Endodermal cell (in vitro differentiated cells): ENCODE results near the gene ZWILCH. TPM values are rescaled to one million over a fixed set of nuclear protein-coding genes. Genes with fewer than 3 reads are reported as not detected.

ENCODE experiments used
- DNase-seq: peaks from one replicate; pipeline ENCODE4 v3.0.0-alpha.2; 2017
- H3K27ac ChIP-seq: 2 replicates; pipeline ENCODE4 v1.5.1; 2013; ENCODE audit warnings: mild to moderate bottlenecking, low read depth, low read length, moderate library complexity
- H3K27me3 ChIP-seq: 2 replicates; pipeline ENCODE4 v1.6.1; 2013; ENCODE audit warnings: mild to moderate bottlenecking, low read length, moderate library complexity; ENCODE audit not compliant: insufficient read depth, control insufficient read depth, poor library complexity, severe bottlenecking
- H3K36me3 ChIP-seq: 2 replicates; pipeline ENCODE4 v1.7.0; 2013; ENCODE audit warnings: mild to moderate bottlenecking, low read length, moderate library complexity; ENCODE audit not compliant: control insufficient read depth, insufficient read depth
- H3K4me1 ChIP-seq: one replicate; pipeline ENCODE4 v1.7.0; 2013; ENCODE audit warnings: low read length; ENCODE audit not compliant: control insufficient read depth, insufficient read depth
- H3K4me3 ChIP-seq: 2 replicates; pipeline ENCODE4 v1.5.1; 2013; ENCODE audit warnings: mild to moderate bottlenecking, low read length, moderate library complexity
- H3K9ac ChIP-seq: 2 replicates; pipeline ENCODE4 v1.6.1; 2013; ENCODE audit warnings: mild to moderate bottlenecking, low read length, moderate library complexity; ENCODE audit not compliant: poor library complexity, severe bottlenecking; ENCODE audit errors: extremely low read depth
- H3K9me3 ChIP-seq: 2 replicates; pipeline ENCODE4 v1.6.1; 2013; ENCODE audit warnings: mild to moderate bottlenecking, low read length, moderate library complexity; ENCODE audit not compliant: control insufficient read depth
- H3K27ac Mint-ChIP-seq: 2 replicates; pipeline ENCODE4 v1.8.0; 2020; ENCODE audit warnings: mixed read lengths
- H3K27me3 Mint-ChIP-seq: 2 replicates; pipeline ENCODE4 v1.8.0; 2021; ENCODE audit warnings: mild to moderate bottlenecking, mixed read lengths; ENCODE audit not compliant: insufficient read depth
- H3K36me3 Mint-ChIP-seq: 2 replicates; pipeline ENCODE4 v1.8.0; 2020; ENCODE audit warnings: low read depth, mixed read lengths
- H3K4me1 Mint-ChIP-seq: 2 replicates; pipeline ENCODE4 v1.8.0; 2020; ENCODE audit warnings: mixed read lengths
- H3K4me3 Mint-ChIP-seq: 2 replicates; pipeline ENCODE4 v1.8.0; 2020; ENCODE audit warnings: mild to moderate bottlenecking, moderate library complexity, mixed read lengths
- H3K9me3 Mint-ChIP-seq: 2 replicates; pipeline ENCODE4 v1.8.0; 2020; ENCODE audit warnings: mild to moderate bottlenecking, mixed read lengths
- WGBS, 2 experiments: methylation state at CpG; one replicate each; pipeline versions ENCODE4 v1.1.5 to v1.1.7; 2013; ENCODE audit warnings: missing lambda C conversion rate in 2 of 2, mixed read lengths in 1 of 2; ENCODE audit not compliant: insufficient coverage in 1 of 2, insufficient read length in 1 of 2; 5-methylcytosine and 5-hydroxymethylcytosine counted together
- total RNA-seq, 2 donors: library from RNA; stranded (reverse); fragmentation: NEBNext Ultra II Directional in 1 of 2; extraction: Animal tissue kit (Norgen Biotek cat#: 25700) in 1 of 2; gene quantifications; 2 replicates in 1 of 2; 3 replicates in 1 of 2; pipeline ENCODE4 v1.2.1, GENCODE V29; 2021
- TF ChIP-seq, protein P1 (sequence below): fragments of 200-600 bp; sonication (generic); conservative IDR thresholded peaks from 2 replicates; pipeline ENCODE4 v1.5.0; 2021; ENCODE audit warnings: antibody characterized with exemption, mild to moderate bottlenecking

Gene ZWILCH
- total RNA-seq, 2 donors from 2014 or later: 37.3 to 44.2 TPM

- WGBS, 2 experiments: 90 to 100% methylated on average over 3 to 17 of the region's 18 CpGs
- H3K9ac ChIP-seq: no peak overlapping the region
- TF ChIP-seq, protein P1, sequence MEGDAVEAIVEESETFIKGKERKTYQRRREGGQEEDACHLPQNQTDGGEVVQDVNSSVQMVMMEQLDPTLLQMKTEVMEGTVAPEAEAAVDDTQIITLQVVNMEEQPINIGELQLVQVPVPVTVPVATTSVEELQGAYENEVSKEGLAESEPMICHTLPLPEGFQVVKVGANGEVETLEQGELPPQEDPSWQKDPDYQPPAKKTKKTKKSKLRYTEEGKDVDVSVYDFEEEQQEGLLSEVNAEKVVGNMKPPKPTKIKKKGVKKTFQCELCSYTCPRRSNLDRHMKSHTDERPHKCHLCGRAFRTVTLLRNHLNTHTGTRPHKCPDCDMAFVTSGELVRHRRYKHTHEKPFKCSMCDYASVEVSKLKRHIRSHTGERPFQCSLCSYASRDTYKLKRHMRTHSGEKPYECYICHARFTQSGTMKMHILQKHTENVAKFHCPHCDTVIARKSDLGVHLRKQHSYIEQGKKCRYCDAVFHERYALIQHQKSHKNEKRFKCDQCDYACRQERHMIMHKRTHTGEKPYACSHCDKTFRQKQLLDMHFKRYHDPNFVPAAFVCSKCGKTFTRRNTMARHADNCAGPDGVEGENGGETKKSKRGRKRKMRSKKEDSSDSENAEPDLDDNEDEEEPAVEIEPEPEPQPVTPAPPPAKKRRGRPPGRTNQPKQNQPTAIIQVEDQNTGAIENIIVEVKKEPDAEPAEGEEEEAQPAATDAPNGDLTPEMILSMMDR: no peak
- H3K27ac ChIP-seq: no peak overlapping the region
- peaks cover 3% of the 10 kb centered on the region for H3K4me1 ChIP-seq
- Mint-ChIP-seq H3K27ac (no peak overlapping the region), H3K4me3 (no peak overlapping the region), H3K36me3 (no peaks in the 10 kb centered on the region), H3K4me1 (peaks cover 5% of the 10 kb centered on the region), H3K9me3 (no peaks in the 10 kb centered on the region), H3K27me3 (no peaks in the 10 kb centered on the region)
- H3K9me3 ChIP-seq: no peaks in the 10 kb centered on the region
- no peaks in the 10 kb centered on the region for H3K36me3 ChIP-seq
- no peak for DNase-seq
- no peak overlapping the region for H3K4me3 ChIP-seq
- H3K27me3 ChIP-seq: no peaks in the 10 kb centered on the region
Observed at GRCh38 chr15:66564136-66565041, 59.3 kb downstream of the ZWILCH start.

- no peaks in the 10 kb centered on the region for H3K36me3 Mint-ChIP-seq
- H3K4me3 Mint-ChIP-seq: no peak overlapping the region
- no peaks in the 10 kb centered on the region for H3K9me3 Mint-ChIP-seq
- H3K36me3 ChIP-seq: no peaks in the 10 kb centered on the region
- peaks cover 3% of the 10 kb centered on the region for H3K4me1 ChIP-seq
- H3K4me3 ChIP-seq: no peak overlapping the region
- no peaks in the 10 kb centered on the region for H3K27me3 ChIP-seq
- TF ChIP-seq, protein P1: no peak
- DNase-seq: no peak
- H3K4me1 Mint-ChIP-seq: peaks cover 5% of the 10 kb centered on the region
- H3K9me3 ChIP-seq: no peaks in the 10 kb centered on the region
- WGBS, 2 experiments: 91 to 100% methylated on average over 3 to 9 of the region's 9 CpGs
- H3K9ac ChIP-seq: no peak overlapping the region
- no peak overlapping the region for H3K27ac Mint-ChIP-seq
- H3K27me3 Mint-ChIP-seq: no peaks in the 10 kb centered on the region
- no peak overlapping the region for H3K27ac ChIP-seq
Observed at GRCh38 chr15:66565141-66565641, 60.1 kb downstream of the ZWILCH start.

GRCh38 chr15:66565741-66566144, 60.6 kb downstream of the ZWILCH start, which contains the start of gene LCTL:
TSS of gene LCTL (minus strand) at chr15:66565998. CDS start at chr15:66565365, 633 bp downstream.
- DNase-seq: peak; percentile 83
- Mint-ChIP-seq H3K4me1 (peaks cover 5% of the 10 kb centered on the region), H3K36me3 (no peaks in the 10 kb centered on the region), H3K27me3 (no peaks in the 10 kb centered on the region), H3K4me3 (no peak within 1 kb of the TSS), H3K27ac (no peak within 1 kb of the TSS), H3K9me3 (no peaks in the 10 kb centered on the region)
- WGBS, 2 experiments: 55% methylated on average over 14 of the region's 14 CpGs; no CpG with 5 or more reads in 1 of the 2 experiments
- Histone ChIP-seq H3K4me3 (no peak within 1 kb of the TSS), H3K36me3 (no peaks in the 10 kb centered on the region), H3K9ac (no peak within 1 kb of the TSS), H3K27me3 (no peaks in the 10 kb centered on the region), H3K9me3 (no peaks in the 10 kb centered on the region), H3K4me1 (peaks cover 3% of the 10 kb centered on the region), H3K27ac (peak within 1 kb of the TSS; percentile 44)
- TF ChIP-seq, protein P1: no peak
